Retinal pigment epithelial cell (primary cell): ENCODE measurements around the gene SIAE.
A peak's percentile ranks its signal among the peaks of the same experiment; 100 is the strongest.

Experiments used
- DNase-seq: peaks from one replicate; pipeline ENCODE4 v3.0.0-alpha.2; 2010; ENCODE audit warnings: low read depth
- H3K4me3 ChIP-seq: 2 replicates; pipeline ENCODE4 v1.5.1; 2011; ENCODE audit warnings: mild to moderate bottlenecking, low read length, control low read depth, moderate library complexity
- CTCF ChIP-seq: conservative IDR thresholded peaks from 2 replicates; pipeline ENCODE4 v1.5.1; 2011; ENCODE audit warnings: low read depth, low read length, control low read depth, inconsistent platforms

The SIAE gene

DNA sequence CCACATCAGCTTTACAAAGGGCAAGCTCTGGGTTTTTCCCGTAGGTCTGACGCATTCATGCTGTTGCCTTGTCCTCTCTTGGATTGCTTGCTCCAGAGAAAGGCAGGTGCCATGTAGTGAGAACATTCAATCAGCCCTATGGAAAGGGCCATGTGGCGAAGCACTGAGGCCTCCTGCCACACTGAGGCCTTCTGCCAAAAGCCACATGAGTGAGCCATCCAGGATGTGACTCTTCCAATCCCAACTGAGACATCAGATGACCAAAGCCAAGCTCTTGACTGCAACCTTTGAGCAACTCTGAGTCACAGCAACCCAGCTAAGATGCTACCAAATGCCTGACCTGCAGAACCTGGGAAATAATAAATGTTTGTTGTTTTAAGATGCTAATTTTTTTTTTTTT, 71.3 kb downstream of the SIAE start:
- no peak for TF ChIP-seq CTCF
- no peak for DNase-seq
- no peak overlapping the region for H3K4me3 ChIP-seq

GRCh38 chr11:124600621-124601320, 72.8 kb downstream of the SIAE start:
- DNase-seq, result no peak
- no peak for TF ChIP-seq CTCF
- no peak overlapping the region for H3K4me3 ChIP-seq

DNA sequence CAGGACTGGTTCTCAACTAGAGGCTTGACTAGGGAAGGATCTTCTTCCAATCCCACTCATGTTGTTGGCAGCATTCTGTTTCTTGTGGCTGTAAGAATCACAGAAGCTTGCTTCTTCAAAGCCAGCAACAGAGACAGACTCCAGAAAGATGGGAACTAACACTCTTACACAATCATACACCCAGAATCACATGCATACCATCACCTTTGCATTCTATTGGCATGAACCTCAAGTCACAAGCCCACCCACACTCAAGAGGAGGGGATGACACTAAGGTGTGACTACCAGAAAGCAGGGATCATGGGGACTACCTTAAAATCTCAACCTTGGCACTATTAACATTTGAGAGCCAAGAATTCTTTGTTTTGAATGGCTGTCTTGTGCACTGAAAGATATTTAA, 75.9 kb downstream of the SIAE start:
- no peak for TF ChIP-seq CTCF
- no peak overlapping the region for H3K4me3 ChIP-seq

GRCh38 chr11:124595302-124595701, 78.2 kb downstream of the SIAE start:
- no peak for DNase-seq
- no peak overlapping the region for H3K4me3 ChIP-seq
- TF ChIP-seq CTCF, result no peak

More for the DNA sequence above, 75.9 kb downstream of the SIAE start:
- DNase-seq, result no peak

- no peak for TF ChIP-seq CTCF
- H3K4me3 ChIP-seq, result no peak overlapping the region
- no peak for DNase-seq
Observed at GRCh38 chr11:124592627-124593026, 80.9 kb downstream of the SIAE start.

DNA sequence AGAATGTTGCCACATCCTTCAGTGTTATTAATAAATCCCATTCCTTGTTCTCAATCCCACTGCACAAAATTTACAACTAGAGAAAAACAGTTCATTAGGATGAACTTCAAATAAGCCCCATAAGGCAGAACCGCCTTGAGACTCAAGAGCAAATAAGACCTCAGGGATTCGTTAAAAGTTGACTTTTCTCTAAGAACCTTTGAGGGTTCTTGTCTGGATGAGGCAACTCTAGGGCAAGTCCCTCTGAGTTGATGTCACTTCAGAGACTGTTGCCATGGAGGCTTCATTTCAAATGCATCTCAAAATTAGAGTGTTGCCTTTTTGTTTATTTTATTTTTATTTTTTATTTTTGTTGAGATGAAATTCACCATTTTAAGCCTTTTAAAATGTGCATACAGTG, 82.1 kb downstream of the SIAE start:
- H3K4me3 ChIP-seq, result no peak overlapping the region
- TF ChIP-seq CTCF, result no peak
- DNase-seq, result no peak

- peak; percentile 79 for TF ChIP-seq CTCF
- H3K4me3 ChIP-seq, result no peak overlapping the region
- DNase-seq, result peak; percentile 5
Observed at GRCh38 chr11:124586238-124586860, 87.2 kb downstream of the SIAE start.
